GM19193 (cell line): Measurements from ENCODE around the gene KIRREL2.
A peak's percentile ranks its signal among the peaks of the same experiment; 100 is the strongest.

Experiments
- POLR2A ChIP-seq: IDR thresholded peaks from 4 replicates; pipeline ENCODE4 v1.6.1; 2011; ENCODE audit not compliant: insufficient read depth, insufficient read length; ENCODE audit errors: extremely low read depth

The KIRREL2 gene

DNA sequence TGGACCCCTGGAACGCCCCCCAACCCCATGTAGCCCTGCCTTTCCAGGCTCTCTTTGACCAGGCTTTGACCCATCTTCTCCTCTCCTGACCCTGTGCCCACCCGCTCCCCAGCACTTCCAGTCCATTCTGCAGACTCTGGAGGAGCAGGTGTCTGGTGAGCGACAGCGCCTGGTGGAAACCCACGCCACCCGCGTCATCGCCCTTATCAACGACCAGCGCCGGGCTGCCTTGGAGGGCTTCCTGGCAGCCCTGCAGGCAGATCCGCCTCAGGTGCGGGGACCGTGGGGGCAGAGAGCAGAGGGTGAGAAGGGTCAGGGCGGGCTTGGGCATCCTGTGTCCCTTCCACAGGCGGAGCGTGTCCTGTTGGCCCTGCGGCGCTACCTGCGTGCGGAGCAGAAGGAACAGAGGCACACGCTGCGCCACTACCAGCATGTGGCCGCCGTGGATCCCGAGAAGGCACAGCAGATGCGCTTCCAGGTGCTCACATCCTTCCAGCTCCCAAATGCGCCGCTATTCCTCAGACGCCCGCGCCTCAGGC, 17.8 kb downstream of the KIRREL2 start:
- TF ChIP-seq POLR2A = no peak

DNA sequence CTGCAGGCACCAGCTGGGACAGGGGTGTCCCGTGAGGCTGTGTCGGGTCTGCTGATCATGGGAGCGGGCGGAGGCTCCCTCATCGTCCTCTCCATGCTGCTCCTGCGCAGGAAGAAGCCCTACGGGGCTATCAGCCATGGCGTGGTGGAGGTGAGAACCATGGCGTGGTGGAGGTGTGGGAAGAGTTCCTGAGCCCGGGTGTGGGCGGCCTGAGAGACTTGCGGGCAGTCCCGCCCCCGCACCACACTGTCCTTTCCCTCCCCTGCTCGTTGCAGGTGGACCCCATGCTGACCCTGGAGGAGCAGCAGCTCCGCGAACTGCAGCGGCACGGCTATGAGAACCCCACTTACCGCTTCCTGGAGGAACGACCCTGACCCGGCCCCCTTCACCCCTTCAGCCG, 22.4 kb downstream of the KIRREL2 start:
- no peak for TF ChIP-seq POLR2A

DNA sequence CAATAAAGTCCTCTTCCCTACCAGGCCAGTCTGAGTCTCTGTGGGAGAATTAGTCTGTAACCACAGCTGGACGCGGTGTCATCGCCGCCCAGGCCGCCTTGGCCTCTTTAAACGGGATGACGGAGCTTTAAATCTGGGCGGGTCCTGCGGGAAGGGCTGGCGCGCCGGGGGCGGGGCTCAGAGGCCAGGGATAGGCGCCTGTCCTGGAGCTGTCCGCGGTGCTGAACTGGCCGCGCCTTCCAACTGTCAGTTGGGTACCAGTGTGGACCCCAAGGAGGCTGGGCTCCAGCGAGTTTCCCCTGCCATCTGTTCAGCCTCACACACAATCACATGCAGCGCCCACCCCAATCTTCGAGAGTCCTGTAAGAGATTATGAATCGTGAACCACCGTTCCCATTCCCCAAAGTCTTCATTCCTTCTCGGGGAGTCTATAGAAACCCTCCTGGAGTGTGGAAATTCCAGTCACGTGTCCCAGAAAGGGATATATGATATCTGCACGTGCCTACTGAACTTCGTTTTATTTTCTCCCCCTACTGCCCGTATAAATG, 23.1 kb downstream of the KIRREL2 start:
- TF ChIP-seq POLR2A = no peak

DNA sequence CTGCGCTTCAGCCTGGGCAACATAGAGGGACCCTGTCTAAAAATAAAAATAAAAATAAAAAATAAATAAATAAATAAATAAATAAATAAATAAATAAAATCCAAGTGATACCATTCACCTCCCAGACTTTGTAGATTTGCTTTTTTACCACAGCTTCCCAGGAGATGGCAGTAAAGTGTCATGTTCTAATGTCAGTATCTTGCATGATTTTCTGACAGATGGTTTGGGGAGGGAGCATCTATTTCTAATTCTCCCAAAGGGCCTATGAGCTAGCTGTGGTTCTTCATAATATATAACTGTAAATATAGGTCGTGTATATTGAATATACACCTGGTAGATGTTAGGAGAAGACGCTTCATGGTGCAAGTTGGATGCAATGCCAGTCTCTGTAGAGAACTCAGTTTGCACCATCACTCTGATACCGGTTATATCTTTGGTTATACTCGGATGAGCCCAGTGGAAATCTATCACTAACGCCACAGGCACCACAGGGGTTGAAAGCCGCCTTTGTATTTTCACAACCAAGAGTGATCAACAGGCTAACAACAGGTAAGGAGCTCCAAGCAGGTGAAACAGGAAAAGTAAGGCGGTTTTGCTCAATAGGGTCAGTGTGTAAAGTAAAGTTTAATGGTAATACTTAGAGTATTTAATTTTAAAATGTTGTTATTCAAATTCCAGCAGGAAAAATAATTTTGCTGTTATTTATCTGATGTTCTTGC, 25.6 kb downstream of the KIRREL2 start:
- TF ChIP-seq POLR2A = no peak

DNA sequence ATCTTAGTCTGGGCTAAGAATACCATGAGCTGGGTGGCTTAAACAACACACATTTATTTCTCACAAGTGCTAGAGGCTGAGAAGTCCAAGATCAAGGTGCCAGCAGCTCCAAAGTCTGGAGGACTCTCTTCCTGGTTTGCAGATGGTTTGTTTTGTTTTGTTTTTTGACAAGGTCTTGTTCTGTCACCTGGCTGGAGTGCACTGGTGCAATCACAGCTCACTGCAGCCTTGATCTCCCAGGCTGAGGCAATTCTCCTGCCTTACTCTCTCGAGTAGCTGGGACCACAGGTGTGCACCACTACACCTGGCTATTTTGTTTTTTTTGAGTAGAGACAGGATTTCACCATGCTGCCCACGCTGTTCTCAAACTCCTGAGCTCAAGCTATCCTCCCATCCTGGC, 27.2 kb downstream of the KIRREL2 start:
- no peak for TF ChIP-seq POLR2A

DNA sequence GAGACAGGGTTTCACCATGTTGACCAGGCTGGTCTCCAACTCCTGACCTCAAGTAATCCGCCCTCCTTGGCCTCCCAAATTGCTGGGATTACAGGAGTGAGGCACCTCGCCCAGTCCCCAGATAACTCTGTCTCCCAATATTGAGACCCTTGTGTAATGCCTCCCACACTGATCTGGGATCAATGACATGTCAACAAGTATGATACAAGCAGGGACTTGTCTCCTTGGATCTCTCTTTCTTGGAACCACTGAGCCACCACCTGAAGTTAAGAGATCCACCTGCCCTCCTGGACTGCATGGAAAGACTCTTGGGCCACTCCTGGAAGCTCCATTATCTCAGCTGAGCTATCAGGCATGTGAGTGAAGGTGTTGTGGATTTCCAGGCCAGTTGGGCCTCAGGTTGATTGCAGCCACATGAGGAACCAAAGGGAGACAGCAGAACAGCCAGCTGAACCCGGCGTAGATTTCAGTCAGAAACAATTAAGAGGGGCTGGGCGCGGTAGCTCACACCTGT, 28.6 kb downstream of the KIRREL2 start:
- no peak for TF ChIP-seq POLR2A

DNA sequence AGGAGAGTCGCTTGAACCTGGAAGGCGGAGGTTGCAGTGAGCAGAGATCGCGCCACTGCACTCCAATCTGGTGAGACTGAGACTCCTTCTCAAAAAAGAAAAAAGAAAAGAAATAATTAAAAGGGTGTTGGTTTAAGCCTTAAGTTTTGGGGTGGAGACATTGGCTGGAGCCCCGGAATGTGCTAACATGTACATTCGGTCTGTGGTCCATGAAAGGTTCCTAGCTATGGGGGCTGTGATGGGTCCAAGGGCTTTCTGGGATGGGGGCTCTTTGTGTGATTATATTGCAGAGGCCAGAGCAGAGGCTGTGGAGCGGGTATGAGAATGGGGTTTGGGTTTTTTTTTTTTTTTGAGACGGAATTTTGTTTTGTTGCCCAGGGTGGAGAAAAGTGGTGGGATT, 29.2 kb downstream of the KIRREL2 start:
- no peak for TF ChIP-seq POLR2A

DNA sequence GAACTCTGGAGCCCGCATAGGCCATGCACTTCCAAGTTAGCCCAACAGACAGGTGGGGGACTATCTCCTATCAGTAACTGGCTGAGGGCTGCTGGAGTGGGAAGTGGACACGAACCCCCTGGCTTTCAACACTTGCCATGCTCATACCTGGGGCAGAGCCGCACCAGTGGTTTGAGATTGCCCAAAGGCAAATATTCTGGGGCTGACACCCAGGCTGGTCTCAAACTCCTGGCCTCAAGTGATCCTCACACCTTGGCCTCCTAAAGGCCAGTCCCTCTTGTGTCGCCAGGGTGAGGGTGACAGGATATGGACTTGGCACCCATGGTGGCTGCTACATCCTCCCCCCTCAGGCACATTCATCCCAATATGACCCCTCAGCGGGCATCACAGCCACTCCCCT, 30.5 kb downstream of the KIRREL2 start:
- TF ChIP-seq POLR2A = peak; percentile 50

DNA sequence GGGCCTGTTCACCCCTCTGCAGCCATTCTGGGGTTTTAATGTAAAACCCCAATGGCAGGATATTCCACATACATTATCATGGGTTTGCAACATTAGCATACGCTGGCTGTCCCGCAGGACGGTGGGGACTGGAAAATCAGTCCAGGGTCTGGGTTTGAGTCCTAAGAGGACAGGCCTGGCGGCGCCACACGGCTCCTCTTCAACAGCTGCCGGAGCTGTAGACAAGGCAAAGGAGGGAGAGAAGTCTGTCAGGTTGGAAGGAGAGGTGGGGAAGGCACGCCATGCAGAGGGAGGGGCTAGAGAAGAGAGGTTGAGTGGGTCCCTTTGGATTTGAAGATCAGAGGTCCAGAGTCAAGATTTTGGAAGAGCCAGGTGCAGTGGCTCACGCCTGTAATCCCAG, 31.7 kb downstream of the KIRREL2 start:
- no peak for TF ChIP-seq POLR2A

DNA sequence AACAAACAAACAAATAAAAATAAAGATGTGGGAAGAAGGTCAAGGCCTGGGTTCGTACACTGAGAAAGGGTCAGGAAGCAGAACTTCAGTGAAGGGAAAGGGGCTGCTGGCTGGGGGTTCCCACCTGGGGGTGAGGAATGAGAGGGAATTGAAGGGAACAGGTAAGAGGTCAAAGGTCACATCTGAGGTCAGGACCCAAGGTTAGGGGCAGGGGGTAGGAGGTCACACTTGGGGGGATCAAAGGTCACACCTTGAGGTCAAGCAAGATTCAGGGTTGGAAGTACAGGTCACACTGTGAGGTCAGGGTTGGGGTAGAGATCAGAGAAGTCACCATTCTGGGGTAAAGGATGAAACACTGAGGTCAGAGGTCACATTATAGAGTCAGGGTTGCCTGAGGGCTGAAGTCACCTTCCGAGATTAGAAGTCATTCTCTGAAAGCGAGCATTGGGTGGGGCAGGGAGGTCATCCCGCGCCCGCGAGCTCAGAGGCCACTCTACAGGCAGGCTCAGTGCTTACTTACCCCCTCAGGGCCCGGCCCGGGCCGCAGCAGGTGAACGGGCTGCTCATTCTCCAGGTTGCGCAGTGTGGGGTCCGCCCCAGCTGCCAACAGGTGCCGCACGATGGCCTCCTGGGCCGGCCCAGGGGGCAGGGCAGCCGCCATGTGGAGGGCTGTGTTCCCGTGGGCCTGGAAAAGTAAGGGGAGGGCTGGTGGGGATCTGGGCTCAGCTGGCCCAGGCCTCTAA, 32.8 kb downstream of the KIRREL2 start:
- TF ChIP-seq POLR2A = peak; percentile 11

DNA sequence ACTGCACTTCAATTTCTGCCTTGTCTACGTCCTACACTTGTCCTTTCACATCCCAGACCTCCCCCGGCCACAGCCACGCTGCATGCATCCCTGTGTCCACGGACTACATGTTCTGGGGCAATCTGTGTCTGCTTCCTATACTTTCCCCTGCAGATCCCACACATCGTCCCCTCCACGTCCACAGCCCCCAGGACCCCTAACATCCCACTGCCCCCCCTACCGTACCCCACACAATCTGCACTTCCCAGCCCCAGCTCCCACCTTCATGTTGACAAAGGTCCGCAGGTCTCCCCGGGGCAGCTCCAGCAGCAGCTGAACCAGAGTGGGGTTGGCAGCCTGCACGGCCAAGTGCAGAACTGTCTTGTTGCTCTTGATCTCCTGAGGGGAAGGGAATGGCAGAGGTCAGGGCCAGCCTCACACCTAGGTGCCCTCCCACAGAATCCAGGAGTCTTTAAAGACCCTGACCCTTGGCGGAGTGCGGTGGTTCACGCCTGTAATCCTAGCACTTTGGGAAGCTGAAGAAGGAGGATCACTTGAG, 33.5 kb downstream of the KIRREL2 start:
- peak; percentile 23 for TF ChIP-seq POLR2A

DNA sequence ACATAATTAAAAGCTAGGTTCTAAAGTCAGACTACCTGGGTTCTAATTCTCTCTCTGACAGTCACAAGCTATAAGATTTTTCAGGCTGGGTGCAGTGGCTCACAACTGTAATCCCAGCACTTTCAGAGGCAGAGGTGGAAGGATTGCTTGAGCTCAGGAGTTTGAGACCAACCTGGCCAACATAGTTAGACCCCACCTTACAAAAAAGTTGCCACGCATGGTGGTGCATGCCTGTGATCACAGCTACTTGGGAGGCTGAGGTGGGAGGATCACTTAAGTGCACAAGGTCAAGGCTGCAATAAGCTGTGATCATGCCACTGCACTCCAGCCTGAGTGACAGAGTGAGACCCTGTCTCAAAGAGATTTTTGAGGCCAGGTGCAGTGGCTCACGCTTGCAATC, 37.6 kb downstream of the KIRREL2 start:
- TF ChIP-seq POLR2A = no peak

DNA sequence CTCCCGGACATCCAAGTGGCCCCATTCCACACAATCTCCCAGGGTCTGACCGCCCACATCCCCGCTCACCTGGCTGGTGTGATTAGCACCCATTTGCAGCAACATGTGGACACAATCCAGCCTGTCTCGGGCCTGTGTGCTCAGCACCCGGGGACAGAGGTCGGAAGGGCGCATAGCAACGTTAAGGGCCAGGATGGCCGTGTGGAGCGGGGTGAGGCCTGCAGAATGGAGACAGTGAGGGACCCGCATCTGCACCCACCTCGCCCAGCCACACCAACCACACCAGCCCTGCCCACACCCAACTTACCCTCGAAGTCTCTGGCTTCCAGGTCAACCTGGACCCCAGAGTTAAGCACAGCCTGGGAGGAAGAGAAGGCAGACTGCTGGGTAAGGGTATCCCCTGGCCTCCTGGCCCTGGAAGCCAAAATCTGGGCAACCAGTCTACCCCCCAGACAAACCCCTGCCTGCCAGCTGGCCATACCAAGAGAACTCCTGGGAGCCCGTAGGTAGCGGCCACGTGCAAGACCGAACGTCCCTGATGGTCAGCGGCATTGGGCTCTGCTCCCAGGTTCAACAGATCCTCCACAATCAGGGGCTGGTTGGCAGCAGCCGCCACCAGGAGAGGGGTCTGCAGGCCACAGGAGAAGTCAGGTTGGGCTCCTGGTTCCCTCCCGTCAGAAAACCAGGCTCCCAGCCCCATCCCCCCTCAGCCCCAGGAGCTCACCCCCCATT, 39.4 kb downstream of the KIRREL2 start:
- no peak for TF ChIP-seq POLR2A

DNA sequence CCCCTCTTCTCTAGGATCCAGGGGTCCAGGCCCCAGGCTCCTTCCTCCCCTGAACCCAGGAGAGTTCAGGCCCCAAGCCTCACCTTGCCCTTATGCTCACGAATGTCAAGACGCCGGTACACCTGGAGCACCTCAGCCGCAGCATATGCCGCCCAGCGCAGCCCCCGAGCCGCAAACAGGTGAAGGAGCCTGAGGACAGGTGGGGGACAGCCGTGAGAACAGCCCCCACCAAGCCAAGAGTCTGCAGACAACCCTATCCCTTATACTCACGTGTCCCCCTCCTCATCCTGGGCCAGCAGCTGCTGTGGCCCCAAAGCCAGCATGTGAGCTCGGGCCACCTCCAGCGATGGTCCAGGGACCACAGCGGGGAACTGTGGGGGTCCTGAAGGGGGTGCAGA, 39.9 kb downstream of the KIRREL2 start:
- no peak for TF ChIP-seq POLR2A
